ENCODE data around the gene WDR35. TPM values are rescaled to one million over a fixed set of nuclear protein-coding genes. Genes with fewer than 3 reads are reported as not detected.
A peak's percentile ranks its signal among the peaks of the same experiment; 100 is the strongest.

Gene WDR35
- total RNA-seq, 1 donor, result 13.0 TPM

GRCh38 chr2:19874726-19875125 lies 115.2 kb downstream of the WDR35 start:
- no peak for TF ChIP-seq CTCF (IDR thresholded peaks at IDR 0.05; ENCODE audit: insufficient read depth, low read depth, low read length)
- no peak for DNase-seq (ENCODE audit: low read depth)

DNA sequence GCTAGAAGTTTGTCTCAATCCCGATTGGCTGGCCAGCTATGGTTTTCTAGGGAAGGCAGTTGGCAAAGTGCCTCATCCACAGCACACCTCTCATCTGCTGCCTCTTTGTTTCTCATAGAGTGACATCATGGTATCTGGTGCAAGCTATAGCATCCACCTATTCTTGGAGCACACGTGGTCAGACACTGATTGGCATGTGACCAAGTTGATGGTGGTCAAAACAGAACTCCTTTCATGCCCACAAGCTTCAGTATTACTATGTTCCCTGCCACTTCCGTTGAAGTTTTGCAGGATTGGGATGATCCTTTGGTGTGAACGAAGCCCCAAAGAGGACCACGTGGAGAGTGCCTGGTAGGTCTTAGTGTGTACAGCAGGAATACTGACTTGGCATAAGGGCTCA lies 116.9 kb downstream of the WDR35 start:
- no peak overlapping the region for H3K4me3 ChIP-seq (ENCODE audit: low read depth, low read length)
- no peak for DNase-seq (ENCODE audit: low read depth)
- no peak for TF ChIP-seq CTCF (IDR thresholded peaks at IDR 0.05; ENCODE audit: insufficient read depth, low read depth, low read length)

More at GRCh38 chr2:19874726-19875125, 115.2 kb downstream of the WDR35 start:
- no peak overlapping the region for H3K4me3 ChIP-seq (ENCODE audit: low read depth, low read length)

GRCh38 chr2:19872302-19872701 lies 117.6 kb downstream of the WDR35 start:
- no peak for TF ChIP-seq CTCF (IDR thresholded peaks at IDR 0.05; ENCODE audit: insufficient read depth, low read depth, low read length)
- no peak overlapping the region for H3K4me3 ChIP-seq (ENCODE audit: low read depth, low read length)
- DNase-seq (ENCODE audit: low read depth), result no peak

- TF ChIP-seq CTCF (IDR thresholded peaks at IDR 0.05; ENCODE audit: insufficient read depth, low read depth, low read length), result no peak
- no peak overlapping the region for H3K4me3 ChIP-seq (ENCODE audit: low read depth, low read length)
- DNase-seq (ENCODE audit: low read depth), result no peak
These were observed 118.1 kb downstream of the WDR35 start for GRCh38 chr2:19871836-19872235.

- TF ChIP-seq CTCF (IDR thresholded peaks at IDR 0.05; ENCODE audit: insufficient read depth, low read depth, low read length), result no peak
- no peak overlapping the region for H3K4me3 ChIP-seq (ENCODE audit: low read depth, low read length)
- no peak for DNase-seq (ENCODE audit: low read depth)
These were observed 119.1 kb downstream of the WDR35 start for GRCh38 chr2:19870792-19871191.

DNA sequence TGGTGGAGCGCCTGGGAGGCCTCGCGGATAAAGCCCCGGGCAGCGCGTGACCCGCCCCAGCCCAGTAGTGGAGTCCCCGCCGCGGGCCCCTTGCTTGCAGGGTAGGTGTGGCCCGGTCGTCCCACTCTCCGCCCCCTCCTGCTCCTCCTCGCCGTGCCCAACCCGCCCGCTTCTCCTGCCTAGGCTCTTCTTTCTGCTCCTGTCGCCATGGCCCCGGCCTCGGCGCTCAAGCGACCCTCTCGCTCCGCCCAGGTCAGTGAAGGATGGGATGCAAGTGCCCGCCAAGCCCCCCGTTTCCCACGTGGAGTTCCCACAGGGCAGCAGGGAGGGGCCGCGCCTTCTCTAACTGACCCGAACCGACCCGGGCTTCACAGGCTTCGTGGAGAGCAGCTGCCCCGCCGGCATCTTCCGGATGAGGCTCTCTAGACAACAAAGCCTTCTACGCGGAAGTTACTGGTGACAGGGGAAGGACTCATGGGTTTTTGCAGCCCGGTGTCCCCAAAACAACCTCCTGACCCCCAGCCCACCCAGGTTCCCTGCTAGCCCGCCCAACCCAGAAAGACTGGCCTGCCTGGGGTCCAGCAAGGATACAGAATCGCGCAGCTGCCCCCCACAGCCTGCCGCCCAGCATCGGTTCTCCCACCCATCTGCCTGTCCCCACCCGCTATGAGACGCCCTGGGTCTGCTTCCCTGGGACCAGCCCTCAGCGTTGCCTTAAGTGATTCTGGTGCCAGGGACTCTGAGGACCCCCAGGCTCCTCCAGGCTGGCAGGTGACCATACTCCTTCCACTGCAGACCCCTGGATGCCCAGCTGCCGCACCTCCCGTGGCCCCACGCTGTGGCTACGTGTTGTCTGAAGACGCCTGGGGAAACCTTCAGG lies 121.0 kb downstream of the WDR35 start:
- peak overlapping the region; percentile 64 for H3K4me3 ChIP-seq (ENCODE audit: low read depth, low read length)
- no peak for TF ChIP-seq CTCF (IDR thresholded peaks at IDR 0.05; ENCODE audit: insufficient read depth, low read depth, low read length)
- DNase-seq (ENCODE audit: low read depth), result peak; percentile 41

Data from fibroblast of villous mesenchyme (primary cell).